ENCODE results near the gene P2RX5. TPM values are rescaled to one million over a fixed set of nuclear protein-coding genes. Genes with fewer than 3 reads are reported as not detected.

P2RX5 gene
- total RNA-seq, 4 donors from 2014 or later, result 0.38 to 1.1 (median 0.97) TPM; not detected in 1

DNA sequence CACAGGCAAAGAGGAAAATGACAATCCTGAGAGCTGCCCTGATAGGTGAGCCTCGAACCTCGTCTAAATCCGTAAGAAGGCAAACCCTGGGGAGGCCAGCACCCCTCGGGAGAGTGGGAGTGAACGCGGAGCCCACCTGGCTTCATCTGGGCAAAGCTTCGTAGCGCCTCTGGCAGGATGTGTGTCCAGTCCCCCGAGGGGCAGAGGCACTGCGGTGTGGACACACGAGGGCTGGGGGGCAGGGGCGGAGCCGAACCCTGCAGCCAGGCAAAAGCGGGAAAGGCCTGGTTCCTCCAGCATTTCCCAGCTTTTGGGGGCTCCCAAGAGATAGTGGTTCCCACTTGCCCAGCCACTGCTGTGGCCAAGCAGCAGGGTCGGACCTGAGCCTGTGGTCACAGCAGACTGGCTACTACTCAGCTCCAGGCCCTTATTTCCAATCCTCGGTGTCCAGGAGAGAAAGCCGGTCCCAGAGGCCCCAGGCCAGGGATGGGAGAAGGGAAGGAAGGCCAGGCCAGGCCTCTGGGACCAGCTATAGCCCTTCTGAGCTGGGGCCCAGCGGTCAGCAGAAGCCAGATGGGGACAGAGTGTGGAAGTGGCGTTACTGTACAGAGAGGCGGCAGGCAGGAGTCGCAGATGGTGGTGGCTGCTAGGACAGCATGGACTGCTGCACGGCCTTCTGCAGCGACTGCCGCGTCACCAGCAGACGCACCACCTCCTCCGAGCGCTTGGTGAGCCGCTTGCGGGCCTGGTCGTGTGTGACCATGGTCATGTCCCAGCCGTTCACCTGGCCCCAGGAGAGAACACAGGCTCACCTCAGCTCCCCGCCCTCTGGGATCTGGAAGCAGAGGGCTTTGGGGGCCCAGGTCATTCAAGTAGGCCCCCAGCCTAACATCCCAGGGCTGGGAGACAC is 32.6 kb downstream of the P2RX5 start:
- Histone ChIP-seq H3K36me3 (peaks cover 18 to 49% (median 26%) of the 10 kb centered on the region in 3 donors), H3K27ac (no peak overlapping the region), H3K9me3 (no peaks in the 10 kb centered on the region), H3K4me1 (peaks cover 36 to 80% (median 46%) of the 10 kb centered on the region in 3 donors), H3K4me3 (no peak overlapping the region), H3K27me3 (no peaks in the 10 kb centered on the region)
- DNase-seq, result no peak
- TF ChIP-seq, protein P1, sequence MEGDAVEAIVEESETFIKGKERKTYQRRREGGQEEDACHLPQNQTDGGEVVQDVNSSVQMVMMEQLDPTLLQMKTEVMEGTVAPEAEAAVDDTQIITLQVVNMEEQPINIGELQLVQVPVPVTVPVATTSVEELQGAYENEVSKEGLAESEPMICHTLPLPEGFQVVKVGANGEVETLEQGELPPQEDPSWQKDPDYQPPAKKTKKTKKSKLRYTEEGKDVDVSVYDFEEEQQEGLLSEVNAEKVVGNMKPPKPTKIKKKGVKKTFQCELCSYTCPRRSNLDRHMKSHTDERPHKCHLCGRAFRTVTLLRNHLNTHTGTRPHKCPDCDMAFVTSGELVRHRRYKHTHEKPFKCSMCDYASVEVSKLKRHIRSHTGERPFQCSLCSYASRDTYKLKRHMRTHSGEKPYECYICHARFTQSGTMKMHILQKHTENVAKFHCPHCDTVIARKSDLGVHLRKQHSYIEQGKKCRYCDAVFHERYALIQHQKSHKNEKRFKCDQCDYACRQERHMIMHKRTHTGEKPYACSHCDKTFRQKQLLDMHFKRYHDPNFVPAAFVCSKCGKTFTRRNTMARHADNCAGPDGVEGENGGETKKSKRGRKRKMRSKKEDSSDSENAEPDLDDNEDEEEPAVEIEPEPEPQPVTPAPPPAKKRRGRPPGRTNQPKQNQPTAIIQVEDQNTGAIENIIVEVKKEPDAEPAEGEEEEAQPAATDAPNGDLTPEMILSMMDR (IDR thresholded peaks at IDR 0.05), result no peak
- no peak for TF ChIP-seq POLR2A (IDR thresholded peaks at IDR 0.05)
- WGBS, 2 donors, result 85 to 88% methylated on average over 4 to 27 of the region's 33 CpGs
- intact Hi-C loops (cut with DNase I), result no loop called here

DNA sequence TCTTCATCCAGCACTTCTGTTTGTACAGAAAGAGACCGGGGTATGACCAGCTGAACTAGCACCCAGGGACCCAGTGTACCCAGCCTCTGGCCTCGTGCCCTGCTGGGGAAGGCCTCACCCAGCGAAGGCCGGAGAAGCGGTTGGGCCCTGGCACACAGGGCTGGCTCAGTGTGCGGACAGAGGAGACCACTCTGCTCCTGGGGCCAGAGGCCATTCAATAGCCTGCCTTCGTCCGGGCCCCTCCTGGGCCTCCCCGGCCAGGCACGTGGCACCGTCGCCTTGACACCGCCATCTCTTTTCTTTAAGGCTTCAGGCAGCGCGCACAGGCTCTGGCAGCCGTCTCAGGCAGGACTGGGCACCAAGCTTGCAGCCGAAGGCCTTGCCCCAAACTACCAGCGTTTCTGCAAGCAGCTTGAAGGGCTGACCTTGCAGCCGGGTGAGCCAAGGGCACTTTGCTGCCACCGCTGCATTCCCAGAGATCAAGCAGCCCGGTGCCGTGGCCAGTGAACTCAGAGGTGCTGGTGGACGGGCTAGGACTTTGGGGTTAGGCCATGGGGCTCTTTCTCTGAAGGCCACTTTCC is 35.6 kb downstream of the P2RX5 start:
- WGBS, 2 donors, result 20 to 60% methylated on average over 1 to 6 of the region's 23 CpGs
- intact Hi-C loops (cut with DNase I), result no loop called here

DNA sequence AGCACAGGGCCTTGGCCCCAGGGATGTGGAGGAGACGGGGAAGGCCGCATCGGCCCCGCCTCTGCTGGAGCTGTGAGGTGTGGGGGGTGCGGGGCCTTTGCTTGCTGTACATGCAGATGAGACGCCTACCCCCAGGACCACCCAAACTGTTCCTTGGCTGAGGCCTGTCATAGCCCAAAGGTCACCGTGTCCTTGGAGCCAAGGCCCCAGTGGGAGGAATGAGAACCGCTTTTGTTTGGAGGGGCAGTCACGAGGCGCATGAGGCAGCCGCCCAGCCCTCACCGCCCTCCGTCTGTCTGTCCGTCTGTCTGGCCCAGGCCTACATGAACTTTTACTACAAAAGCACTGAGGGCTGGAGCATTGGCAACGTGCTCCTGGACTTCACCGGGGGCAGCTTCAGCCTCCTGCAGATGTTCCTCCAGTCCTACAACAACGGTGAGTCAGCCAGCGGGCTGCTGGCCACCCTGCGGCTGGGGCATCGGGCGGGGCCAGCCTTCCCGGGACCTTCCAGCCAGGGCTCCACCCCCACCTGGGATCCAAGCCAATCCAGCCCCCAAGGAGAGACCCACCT is 36.3 kb downstream of the P2RX5 start:
- Histone ChIP-seq H3K27ac (peak overlapping the region; percentile 55 to 85 (median 77)), H3K27me3 (no peaks in the 10 kb centered on the region), H3K4me1 (peaks cover 23 to 68% (median 27%) of the 10 kb centered on the region in 3 donors), H3K4me3 (no peak overlapping the region), H3K36me3 (peaks cover 15 to 48% (median 25%) of the 10 kb centered on the region in 3 donors), H3K9me3 (no peaks in the 10 kb centered on the region)
- no peak for TF ChIP-seq POLR2A (IDR thresholded peaks at IDR 0.05)
- TF ChIP-seq, protein P1 (IDR thresholded peaks at IDR 0.05), result peak in 2 of 6 experiments; percentile 21 to 22
- intact Hi-C loops (cut with DNase I), result no loop called here
- WGBS, 2 donors, result 33 to 53% methylated on average over 4 to 12 of the region's 22 CpGs
- DNase-seq, result no peak

More for the DNA sequence above, 35.6 kb downstream of the P2RX5 start:
- Histone ChIP-seq H3K27ac (peak overlapping the region; percentile 55 to 85 (median 77)), H3K36me3 (peaks cover 18 to 53% (median 26%) of the 10 kb centered on the region in 3 donors), H3K27me3 (no peaks in the 10 kb centered on the region), H3K9me3 (no peaks in the 10 kb centered on the region), H3K4me1 (peaks cover 23 to 76% (median 30%) of the 10 kb centered on the region in 3 donors), H3K4me3 (no peak overlapping the region)
- no peak for TF ChIP-seq POLR2A (IDR thresholded peaks at IDR 0.05)
- TF ChIP-seq, protein P1 (IDR thresholded peaks at IDR 0.05), result no peak
- DNase-seq, result no peak

DNA sequence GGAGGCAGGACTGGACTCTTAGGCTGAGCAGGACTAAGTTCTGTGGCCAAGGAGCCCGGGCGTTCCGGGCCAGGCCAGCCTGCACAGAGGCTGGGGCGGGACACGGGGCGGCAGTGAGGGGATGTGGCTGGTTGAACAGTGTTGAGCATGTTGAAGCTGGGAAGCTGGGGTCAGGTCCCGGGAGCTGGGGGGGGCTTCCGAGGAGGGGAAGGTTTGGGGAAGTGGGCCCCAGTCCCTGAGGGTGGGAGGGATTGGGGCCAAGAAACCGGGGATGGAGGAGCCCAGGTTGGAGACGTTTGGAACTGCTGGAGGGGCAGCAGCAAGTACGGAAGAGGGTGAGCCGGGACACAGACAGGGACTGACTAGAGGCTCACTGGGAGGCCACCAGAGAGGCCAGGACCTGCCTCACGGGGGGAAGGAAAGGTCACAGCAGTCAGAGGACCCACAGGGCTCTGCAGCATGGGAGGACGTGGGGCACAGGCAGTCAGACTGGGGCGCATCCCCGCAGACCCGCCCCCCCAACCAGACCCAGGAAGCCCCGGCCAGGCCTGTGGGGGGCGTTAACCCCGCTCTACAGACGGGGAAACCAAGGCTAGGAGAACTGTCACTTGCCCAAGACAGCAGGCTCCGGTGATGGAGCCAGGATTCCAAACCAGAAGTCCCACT is 37.0 kb downstream of the P2RX5 start:
- no peak overlapping the region for H3K4me3 ChIP-seq
- peak overlapping the region; percentile 55 to 85 (median 77) for H3K27ac ChIP-seq
- no peaks in the 10 kb centered on the region for H3K27me3 ChIP-seq
- intact Hi-C loops (cut with DNase I), result no loop called here
- H3K36me3 ChIP-seq, result peaks cover 8 to 41% (median 18%) of the 10 kb centered on the region in 3 donors
- no peak for DNase-seq
- peaks cover 23 to 61% (median 27%) of the 10 kb centered on the region in 3 donors for H3K4me1 ChIP-seq
- no peaks in the 10 kb centered on the region for H3K9me3 ChIP-seq
- no peak for TF ChIP-seq POLR2A (IDR thresholded peaks at IDR 0.05)
- TF ChIP-seq, protein P1 (IDR thresholded peaks at IDR 0.05), result no peak
- WGBS, 2 donors, result 58 to 67% methylated on average over 9 to 14 of the region's 22 CpGs
